Stimulated activated CD4-positive, alpha-beta T cell treated with anti-CD3 and anti-CD28 coated beads, TNF-alpha, amount 100 ng/mL, for 24 hours (primary cell): ENCODE results near the gene LYRM4.
"Not testable (repeated sequence)": the region's sequence is repeated elsewhere in the genome, so short reads cannot be mapped to it uniquely, and the experiment has no call there.

Source experiments
- DNase-seq, 3 experiments: peaks; one replicate each; pipeline ENCODE4 v3.0.0-alpha.2; 2020; ENCODE audit warnings: low read depth in 3 of 3

The LYRM4 gene

DNA sequence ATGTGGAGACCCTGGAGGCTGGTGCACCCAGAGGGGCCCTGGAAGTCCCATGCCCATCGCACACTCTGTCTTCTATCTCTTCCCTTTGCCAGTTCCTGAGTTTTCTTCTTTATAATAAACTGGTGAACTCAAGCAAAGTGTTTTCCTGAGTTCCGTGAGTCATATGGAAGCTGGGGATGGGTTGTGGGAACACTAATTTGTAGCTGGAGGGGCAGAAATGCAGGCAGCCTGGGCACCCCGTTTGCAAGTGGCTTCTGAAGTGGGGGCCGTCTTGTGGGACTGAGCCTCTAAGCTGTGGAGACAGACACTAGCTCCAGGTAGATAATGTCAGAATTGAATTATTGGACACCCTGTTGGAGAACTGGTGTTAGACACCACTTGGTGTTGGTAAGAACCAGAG is 178.8 kb downstream of the LYRM4 start:
- DNase-seq, result no peak

DNA sequence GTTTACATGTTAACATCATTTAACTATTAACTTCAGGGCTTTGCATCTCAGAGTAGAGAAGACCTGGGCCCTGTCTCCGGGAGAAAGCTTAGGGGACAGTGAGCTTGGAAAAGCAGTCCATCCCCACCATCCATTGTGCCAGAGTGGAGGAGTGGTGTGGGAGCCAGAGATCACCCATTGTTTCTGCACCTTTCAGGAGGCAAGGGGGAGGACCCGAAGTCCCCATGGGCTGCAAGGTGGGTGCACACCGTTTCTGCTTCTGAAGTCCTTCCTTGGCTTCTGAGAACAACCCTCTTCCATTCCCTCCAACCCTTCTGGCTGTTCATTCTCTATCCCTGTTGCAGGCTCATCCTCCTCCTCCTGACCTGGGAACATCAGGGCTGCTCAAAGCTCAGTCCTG is 179.6 kb downstream of the LYRM4 start:
- no peak for DNase-seq

DNA sequence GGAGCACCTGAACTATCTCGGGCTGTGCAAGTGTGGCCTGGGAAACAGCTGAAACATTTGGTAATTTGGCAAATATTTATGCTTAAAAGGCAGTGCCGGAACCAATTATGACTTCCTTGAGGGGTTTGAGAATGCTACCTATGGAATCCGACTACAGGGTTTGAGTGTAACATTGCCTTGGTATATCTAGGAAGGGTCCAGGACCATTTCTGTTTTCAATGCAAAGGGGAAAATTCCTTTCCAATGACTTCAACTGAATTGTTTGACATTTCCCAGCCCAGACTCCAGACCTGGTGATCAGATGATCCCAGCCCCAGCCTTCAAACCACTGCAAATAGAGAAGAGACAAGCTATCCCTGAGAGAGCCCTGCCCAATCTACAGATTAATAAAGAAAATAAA is 180.2 kb downstream of the LYRM4 start:
- DNase-seq, result no peak

DNA sequence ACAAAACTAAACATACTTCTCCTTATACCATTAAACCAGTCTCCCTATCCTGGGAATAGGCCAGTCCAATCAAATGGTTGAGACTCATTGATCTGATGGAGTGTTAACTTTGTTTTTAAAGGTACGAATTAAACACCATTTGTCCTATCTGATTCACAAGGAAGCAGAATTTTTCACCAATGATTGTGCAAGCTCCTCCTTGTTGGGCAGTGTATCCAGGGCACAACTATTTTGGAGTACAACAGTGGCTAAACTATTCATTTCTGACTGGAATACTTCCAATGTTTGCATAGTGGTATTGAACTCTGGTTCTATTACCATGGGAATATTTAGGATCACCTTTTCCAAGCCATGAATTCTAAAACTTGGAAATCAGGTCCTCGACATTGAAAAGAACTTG is 181.1 kb downstream of the LYRM4 start:
- no peak for DNase-seq

DNA sequence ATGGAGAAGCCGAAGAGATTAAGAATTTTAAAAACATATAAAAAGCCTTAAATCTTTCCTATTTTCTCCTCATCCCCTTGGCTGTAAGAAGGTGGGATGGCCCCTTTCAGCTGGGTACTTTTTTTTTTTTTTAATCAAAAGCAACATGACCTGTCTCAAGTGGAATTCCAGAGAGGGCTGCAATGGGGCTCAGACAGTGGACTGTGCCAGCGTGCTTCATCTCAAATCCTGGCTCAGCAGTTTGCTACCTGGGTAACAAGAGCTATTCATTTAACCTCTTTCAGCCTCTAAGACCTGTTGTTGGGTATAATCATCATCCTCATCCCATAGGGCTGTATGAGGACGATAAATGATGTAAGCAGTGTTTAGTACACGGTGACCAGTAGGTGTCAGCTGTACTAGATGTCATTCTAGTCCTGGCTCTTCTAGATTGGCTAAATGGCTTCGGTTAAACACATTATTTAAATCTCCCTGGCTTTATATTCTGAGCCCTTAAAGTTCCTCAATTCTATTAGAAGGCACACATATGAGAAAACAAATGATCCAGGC is 182.6 kb downstream of the LYRM4 start:
- no peak for DNase-seq

DNA sequence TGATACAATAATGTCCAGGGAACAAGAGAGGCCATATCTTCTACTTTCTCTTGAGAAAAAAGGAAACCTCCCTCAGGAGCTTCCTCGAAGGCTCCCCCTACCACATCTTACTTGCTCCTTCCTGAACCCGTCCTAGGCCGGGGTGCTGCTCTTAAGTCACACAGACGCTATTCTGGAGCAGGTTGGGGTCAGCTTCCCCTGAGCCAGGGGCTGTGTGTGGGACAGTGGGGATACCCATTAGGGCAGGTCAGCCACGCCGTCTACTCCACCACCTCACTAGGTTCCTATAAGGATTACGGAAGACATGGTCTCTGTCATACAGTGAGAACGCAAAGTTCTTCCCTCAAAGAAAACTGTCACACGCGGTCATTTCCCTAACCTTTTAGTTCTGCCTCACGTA is 183.8 kb downstream of the LYRM4 start:
- DNase-seq, result no peak

DNA sequence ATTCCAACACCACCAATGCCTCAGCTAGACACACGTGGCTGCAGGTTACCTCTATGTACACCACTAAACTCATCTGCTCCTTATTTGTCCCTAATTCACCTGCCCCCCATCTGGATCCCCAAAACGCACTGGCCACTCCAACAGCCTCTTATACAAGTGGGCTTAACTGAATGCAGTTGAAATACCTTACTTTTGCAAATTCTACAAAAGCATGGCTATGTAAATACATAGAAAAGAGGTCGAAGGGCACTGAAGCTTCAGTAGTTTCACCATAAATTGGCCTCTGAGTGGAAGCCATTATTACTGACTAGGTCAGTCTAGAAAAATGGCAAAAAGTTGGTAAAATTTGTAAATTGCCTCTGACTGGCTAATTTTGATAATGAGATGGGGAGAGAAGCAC is 186.8 kb downstream of the LYRM4 start:
- DNase-seq, result no peak

DNA sequence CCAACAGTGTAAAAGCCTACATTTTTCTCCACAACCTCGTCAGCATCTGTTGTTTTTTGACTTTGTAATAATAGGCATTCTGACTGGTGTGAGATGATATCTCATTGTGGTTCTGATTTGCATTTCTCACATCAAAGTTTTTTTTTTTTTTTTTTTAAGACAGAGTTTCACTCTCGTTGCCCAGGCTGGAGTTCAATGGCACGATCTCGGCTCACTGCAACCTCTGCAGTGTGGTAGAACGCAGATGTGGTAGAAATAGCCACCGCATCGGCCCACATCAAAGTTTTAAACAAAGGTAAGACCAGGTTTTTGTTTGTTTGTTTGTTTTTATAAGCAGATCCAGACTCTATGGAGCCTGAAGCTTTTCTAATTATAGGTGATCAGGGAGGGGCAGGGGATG is 188.3 kb downstream of the LYRM4 start:
- DNase-seq, result no peak

DNA sequence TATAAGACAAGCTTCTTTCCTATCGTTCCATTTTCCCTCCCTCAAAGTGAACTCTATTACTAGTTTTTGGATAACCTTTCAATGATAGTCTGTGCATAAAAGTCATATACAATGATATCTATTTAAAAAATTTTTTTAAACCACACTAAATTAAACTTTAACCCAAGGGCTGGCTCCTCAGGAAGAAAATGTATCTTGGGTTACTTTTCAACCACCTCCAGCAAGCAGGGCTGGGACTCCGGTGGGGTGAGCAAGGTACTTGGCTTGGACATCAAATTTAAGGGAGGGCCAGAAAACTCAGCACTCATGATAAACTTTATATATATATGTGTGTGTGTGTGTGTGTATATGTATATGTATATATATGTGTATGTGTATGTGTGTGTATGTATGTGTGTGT is 189.5 kb downstream of the LYRM4 start:
- DNase-seq, result no peak

DNA sequence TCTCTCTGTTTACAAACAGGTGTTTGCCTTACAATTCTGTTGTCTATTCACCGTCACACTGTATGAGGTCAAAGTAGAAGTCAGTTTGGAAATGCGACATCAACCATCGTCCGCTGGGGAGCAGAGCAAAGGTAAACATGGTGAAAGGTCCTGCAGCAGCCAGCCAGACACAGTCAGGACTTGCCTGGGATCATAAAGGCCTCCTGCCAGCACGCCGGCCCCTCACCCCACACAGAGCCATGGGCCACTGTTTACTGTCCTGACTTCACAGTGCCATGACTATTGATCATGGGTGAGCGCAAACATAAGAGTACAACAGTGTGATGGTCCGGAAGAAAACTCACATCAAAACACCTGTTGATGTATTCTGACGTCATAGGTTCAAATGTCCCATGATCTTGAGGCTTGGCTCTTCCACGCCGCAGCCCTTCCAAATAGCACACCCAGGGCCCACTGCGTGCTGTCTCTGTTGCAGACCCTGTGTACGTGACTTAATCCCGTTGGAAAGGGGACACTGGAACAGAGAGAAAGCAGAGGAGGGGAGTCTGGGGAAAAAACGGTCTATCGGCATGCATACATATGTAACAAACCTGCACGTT is 192.5 kb downstream of the LYRM4 start:
- DNase-seq, result no peak

DNA sequence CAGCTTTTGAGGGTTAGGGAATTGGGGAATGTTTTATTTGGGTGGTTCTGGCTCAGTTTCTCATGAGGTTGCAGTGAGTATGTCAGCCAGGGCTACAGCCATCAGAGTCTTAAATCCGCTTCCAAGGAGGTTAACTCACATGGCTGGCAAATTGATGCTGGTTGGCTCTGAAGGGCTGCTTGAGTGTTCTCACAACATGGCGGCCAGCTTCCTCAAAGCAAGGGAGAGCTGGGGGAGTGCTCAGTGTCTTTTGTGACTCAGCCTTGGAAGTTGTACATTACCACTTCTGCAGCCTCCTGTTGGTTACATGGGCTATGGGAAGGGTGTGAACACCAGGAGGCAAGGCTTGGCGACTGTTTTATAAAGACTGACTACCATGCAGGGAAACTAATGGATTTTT is 193.4 kb downstream of the LYRM4 start:
- no peak for DNase-seq

DNA sequence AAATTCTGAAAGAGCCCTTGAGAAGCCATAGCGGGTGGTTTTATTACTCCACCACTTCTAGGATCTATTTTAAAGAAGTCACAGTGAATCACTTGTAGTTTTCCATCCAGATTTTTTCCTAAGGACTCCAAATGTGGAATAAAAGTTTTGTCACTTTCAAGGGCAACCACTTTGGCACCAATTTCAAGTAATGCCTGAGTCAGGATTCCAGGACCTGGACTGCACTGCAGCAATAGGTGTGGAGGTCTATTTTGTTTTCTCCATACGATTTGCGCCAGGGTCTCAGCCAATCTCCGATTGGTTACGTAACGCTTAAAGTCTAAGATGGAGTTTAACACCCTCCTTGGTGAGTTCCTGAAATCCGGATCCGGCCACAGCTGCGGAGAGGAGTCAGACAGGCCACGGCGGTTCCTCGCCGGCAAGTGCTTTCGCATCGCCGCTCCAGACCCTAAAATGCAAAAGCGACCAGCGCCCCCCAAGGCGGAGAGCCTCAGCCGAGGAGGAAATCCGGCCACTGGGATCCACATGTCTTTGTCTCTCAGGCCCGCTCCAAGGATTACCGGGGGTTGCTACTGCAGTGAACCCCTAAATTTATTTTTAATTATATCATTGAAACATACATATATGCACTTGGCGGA is 194.2 kb downstream of the LYRM4 start:
- DNase-seq, result no peak

DNA sequence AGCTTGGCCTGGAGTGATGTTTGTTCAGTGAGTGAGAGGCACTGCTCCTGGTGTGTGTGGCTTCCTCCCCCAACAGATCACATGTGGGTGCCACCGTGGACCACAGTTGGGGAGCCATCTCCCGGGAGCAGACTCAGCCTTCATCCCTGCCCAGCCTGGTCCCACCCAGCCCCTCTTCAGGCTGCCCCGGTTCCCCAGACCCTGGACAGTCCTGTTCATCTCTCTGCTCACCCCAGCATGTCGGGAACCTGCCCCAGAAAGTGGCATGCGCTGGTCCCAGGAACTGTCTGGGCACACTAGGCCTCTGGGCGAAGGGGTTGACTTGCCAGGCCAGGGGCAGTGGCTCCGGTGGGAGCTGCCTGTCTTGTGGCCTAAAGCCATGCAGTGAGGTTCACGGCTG is 197.1 kb downstream of the LYRM4 start:
- no peak for DNase-seq

DNA sequence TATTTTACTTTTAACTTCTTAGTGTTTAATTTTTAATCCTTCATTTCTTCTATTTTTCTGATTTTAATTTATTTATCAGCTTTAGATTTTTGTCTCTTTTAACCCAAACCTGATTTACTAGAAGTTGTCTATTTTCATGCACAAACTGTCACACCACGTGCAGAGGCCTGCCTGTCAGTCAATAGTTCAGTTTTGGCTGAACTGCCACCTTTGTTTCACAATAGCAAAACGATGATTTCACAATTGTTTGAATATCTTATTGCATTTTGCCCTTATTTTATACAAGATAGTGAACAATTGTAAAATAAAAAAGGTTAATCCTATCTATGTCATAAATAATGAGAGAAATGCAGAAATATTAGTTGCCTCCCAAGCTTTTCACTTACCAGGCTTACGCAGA is 199.6 kb downstream of the LYRM4 start:
- no peak for DNase-seq

DNA sequence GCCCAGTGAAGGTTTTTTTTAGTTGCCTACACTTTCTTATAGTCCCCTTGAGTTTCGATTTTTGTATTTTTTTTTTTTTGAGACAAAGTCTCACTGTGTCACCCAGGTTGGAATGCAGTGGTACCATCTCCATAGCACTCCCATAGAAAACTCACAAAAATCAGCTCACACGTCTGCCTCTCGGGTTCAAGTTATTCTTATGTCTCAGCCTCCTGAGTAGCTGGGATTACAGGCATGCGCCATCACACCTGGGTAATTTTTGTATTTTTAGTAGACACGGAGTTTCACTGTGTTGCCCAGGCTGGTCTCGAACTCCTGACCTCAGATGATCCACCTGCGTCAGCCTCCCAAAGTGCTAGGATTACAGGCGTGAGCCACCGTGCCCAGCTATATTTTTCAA is 200.3 kb downstream of the LYRM4 start:
- not testable (repeated sequence) for DNase-seq

DNA sequence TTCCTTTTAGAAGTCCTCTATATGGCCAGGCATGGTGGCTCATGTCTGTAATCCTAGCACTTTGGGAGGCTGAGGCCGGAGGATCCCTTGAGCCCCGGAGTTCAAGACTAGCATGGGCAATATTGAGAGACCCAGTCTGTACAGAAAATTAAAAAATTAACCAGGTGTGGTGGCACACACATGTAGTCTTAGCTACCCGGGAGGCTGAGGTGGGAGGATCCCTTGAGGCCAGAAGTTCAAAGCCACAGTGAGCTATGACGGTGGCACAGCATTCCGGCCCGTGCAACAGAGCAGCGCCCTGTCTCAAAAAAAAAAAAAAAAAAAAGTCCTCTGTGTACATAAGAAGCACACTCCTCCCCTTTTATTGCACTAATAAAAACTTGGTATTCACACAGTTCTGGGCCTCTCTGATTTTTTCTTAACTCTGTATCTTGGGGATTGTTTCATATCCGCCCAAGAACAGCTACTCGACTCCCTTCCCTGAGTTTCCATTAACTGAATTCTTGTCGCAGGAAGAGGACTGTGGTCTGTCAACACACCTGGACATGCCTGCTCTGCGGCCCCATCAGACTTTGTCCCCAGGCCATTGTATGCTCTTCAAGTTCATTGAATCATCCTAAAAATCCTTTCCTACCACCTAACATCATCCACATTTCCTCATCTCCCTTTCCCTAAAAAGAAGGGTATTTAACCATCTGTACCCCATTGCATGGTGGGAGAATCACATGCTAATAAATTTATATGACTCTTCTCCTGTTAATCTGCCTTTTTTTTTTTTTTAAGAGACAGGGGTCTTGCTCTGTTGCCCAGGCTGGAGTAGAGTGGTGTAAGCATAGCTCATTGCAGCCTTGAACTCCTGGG is 201.5 kb downstream of the LYRM4 start:
- no peak for DNase-seq
